GM23338 (cell line): ENCODE results near the gene SHISA4. TPM values are rescaled to one million over a fixed set of nuclear protein-coding genes. Genes with fewer than 3 reads are reported as not detected.

Source experiments
- ATAC-seq: fragments of 200-7000 bp; cut with Tn5 transposase; 3 replicates; pipeline ENCODE4 v1.9.1; 2020
- DNase-seq: peaks from one replicate; pipeline ENCODE4 v3.0.0-alpha.2; 2015; ENCODE audit warnings: low spot score
- H2AFZ ChIP-seq: fragments of 200-600 bp; sonication (generic); 2 replicates; pipeline ENCODE4 v1.8.0; 2016; ENCODE audit warnings: antibody characterized with exemption, mild to moderate bottlenecking, moderate library complexity
- H3F3A ChIP-seq: fragments of 200-600 bp; sonication (generic); replicated peaks from 2 replicates; pipeline ENCODE4 v1.8.0; 2017; ENCODE audit warnings: antibody characterized with exemption, mixed run types, low read depth
- H3K27ac ChIP-seq: fragments of 200-600 bp; sonication (generic); 2 replicates; pipeline ENCODE4 v1.6.1; 2016; ENCODE audit warnings: low read depth
- H3K27me3 ChIP-seq: fragments of 200-600 bp; sonication (generic); 2 replicates; pipeline ENCODE4 v1.8.0; 2016; ENCODE audit warnings: mild to moderate bottlenecking, mixed run types, moderate library complexity; ENCODE audit not compliant: insufficient read depth
- H3K36me3 ChIP-seq: fragments of 200-600 bp; sonication (generic); 2 replicates; pipeline ENCODE4 v1.8.0; 2016; ENCODE audit warnings: mild to moderate bottlenecking; ENCODE audit not compliant: insufficient read depth
- H3K4me1 ChIP-seq: fragments of 200-600 bp; sonication (generic); 2 replicates; pipeline ENCODE4 v1.8.0; 2016; ENCODE audit warnings: mild to moderate bottlenecking, moderate library complexity; ENCODE audit not compliant: insufficient read depth
- H3K4me2 ChIP-seq: fragments of 200-600 bp; sonication (generic); 2 replicates; pipeline ENCODE4 v1.7.1; 2017; ENCODE audit warnings: mixed run types
- H3K4me3 ChIP-seq: fragments of 200-600 bp; sonication (generic); 2 replicates; pipeline ENCODE4 v1.6.1; 2016; ENCODE audit warnings: mixed run types
- H3K79me2 ChIP-seq: fragments of 200-600 bp; sonication (generic); replicated peaks from 2 replicates; pipeline ENCODE4 v1.8.0; 2017; ENCODE audit warnings: mild to moderate bottlenecking; ENCODE audit not compliant: insufficient read depth
- H3K9me2 ChIP-seq: fragments of 200-600 bp; sonication (generic); 2 replicates; pipeline ENCODE4 v1.8.0; 2017; ENCODE audit not compliant: insufficient read depth
- H4K20me1 ChIP-seq: fragments of 200-600 bp; sonication (generic); replicated peaks from 2 replicates; pipeline ENCODE4 v1.8.0; 2017; ENCODE audit warnings: mild to moderate bottlenecking; ENCODE audit not compliant: insufficient read depth
- H3K27ac Mint-ChIP-seq: 2 replicates; pipeline ENCODE4 v1.8.0; 2020; ENCODE audit warnings: inconsistent platforms, mild to moderate bottlenecking, moderate library complexity, mixed read lengths
- H3K27me3 Mint-ChIP-seq: 3 replicates; pipeline ENCODE4 v1.8.0; 2022; ENCODE audit warnings: low read depth, mild to moderate bottlenecking, moderate library complexity, mixed read lengths, inconsistent platforms; ENCODE audit not compliant: insufficient read depth, poor library complexity
- H3K36me3 Mint-ChIP-seq: 3 replicates; pipeline ENCODE4 v1.8.0; 2021; ENCODE audit warnings: low read depth, mild to moderate bottlenecking, inconsistent platforms, moderate library complexity, mixed read lengths
- H3K4me1 Mint-ChIP-seq: 3 replicates; pipeline ENCODE4 v1.8.0; 2020; ENCODE audit warnings: mild to moderate bottlenecking, inconsistent platforms, mixed read lengths
- H3K4me3 Mint-ChIP-seq: 3 replicates; pipeline ENCODE4 v1.8.0; 2021; ENCODE audit warnings: moderate library complexity, mild to moderate bottlenecking, inconsistent platforms, mixed read lengths
- H3K9me3 Mint-ChIP-seq: 3 replicates; pipeline ENCODE4 v1.8.0; 2020; ENCODE audit warnings: moderate library complexity, mild to moderate bottlenecking, inconsistent platforms, mixed read lengths
- CREB1 ChIP-seq: fragments of 250-450 bp; sonication (Bioruptor Pico); IDR thresholded peaks from 2 replicates; pipeline ENCODE4 v1.5.0; 2020; ENCODE audit warnings: low read depth, mild to moderate bottlenecking, moderate library complexity
- EZH2 ChIP-seq: fragments of 200-600 bp; sonication (generic); IDR thresholded peaks from one replicate; pipeline ENCODE4 v1.8.0; 2017; ENCODE audit warnings: antibody characterized with exemption, mild to moderate bottlenecking, low read depth; ENCODE audit not compliant: unreplicated experiment
- EZH2phosphoT487 ChIP-seq: fragments of 200-600 bp; sonication (generic); IDR thresholded peaks from one replicate; pipeline ENCODE4 v1.8.1; 2018; ENCODE audit warnings: antibody characterized with exemption; ENCODE audit not compliant: unreplicated experiment
- JUNB ChIP-seq: IDR thresholded peaks from one replicate; pipeline ENCODE4 v1.6.1; 2016; ENCODE audit warnings: antibody characterized with exemption; ENCODE audit not compliant: unreplicated experiment
- NANOG ChIP-seq: IDR thresholded peaks from 2 replicates; pipeline ENCODE4 v1.6.1; 2016; ENCODE audit warnings: antibody characterized with exemption, borderline replicate concordance
- ZNF331 ChIP-seq: fragments of 250-450 bp; sonication (Bioruptor Pico); IDR thresholded peaks from 2 replicates; pipeline ENCODE4 v1.5.0; 2020; ENCODE audit warnings: low read depth, mild to moderate bottlenecking, moderate library complexity
- ZNF462 ChIP-seq: fragments of 250-450 bp; sonication (Bioruptor Pico); IDR thresholded peaks from 2 replicates; pipeline ENCODE4 v1.5.0; 2020; ENCODE audit warnings: mild to moderate bottlenecking, moderate library complexity
- polyA plus RNA-seq: library from polyadenylated mRNA; unstranded; fragments of >200 nt; fragmentation: Nextera tagmentation; extraction: Ambion mirVana; gene quantifications from 2 replicates; pipeline ENCODE4 v1.2.1, GENCODE V29; 2016
- total RNA-seq: library from RNA; depleted of rRNA; stranded (reverse); fragments of >200 nt; shearing (Covaris generic); gene quantifications from 2 replicates; pipeline ENCODE4 v1.2.3, GENCODE V29; 2014

Gene SHISA4
- total and polyA plus RNA-seq, 2 experiments from 2014 or later: 8.0 to 9.2 TPM

GRCh38 chr1:201887116-201887866, 1.4 kb upstream of the SHISA4 start:
- DNase-seq (no peak), ATAC-seq (no peak)
- Mint-ChIP-seq H3K4me3 (peak overlapping the region; percentile 71; the same call in 1 of the 3 replicates), H3K36me3 (no peaks in the 10 kb centered on the region), H3K9me3 (no peaks in the 10 kb centered on the region; the same call in 2 of the 3 replicates), H3K27me3 (peaks cover 16% of the 10 kb centered on the region), H3K4me1 (peaks cover 20% of the 10 kb centered on the region), H3K27ac (no peak overlapping the region)
- Histone ChIP-seq H3K4me3 (no peak overlapping the region), H3K27me3 (peaks cover 26% of the 10 kb centered on the region), H3K4me2 (no peak overlapping the region), H3K9me2 (no peaks in the 10 kb centered on the region), H3K79me2 (no peaks in the 10 kb centered on the region), H3F3A (0 out of 2 replicates have a peak, but pooled peaks cover 4% of the 10 kb centered on the region), H4K20me1 (no peaks in the 10 kb centered on the region), H3K4me1 (no peaks in the 10 kb centered on the region; the same call in 1 of the 2 replicates), H2AFZ (no peak overlapping the region), H3K36me3 (no peaks in the 10 kb centered on the region), H3K27ac (no peak overlapping the region)
- no peak for TF ChIP-seq EZH2
- no peak for TF ChIP-seq EZH2phosphoT487

- Histone ChIP-seq H4K20me1 (no peaks in the 10 kb centered on the region), H3K9me2 (no peaks in the 10 kb centered on the region), H3K27ac (no peak overlapping the region), H3K36me3 (no peaks in the 10 kb centered on the region), H3K4me2 (peak overlapping the region; percentile 99), H2AFZ (peak overlapping the region; percentile 99), H3K79me2 (no peaks in the 10 kb centered on the region), H3F3A (0 out of 2 replicates have a peak, but pooled peaks cover 4% of the 10 kb centered on the region), H3K4me1 (peaks cover 5% of the 10 kb centered on the region), H3K27me3 (peaks cover 26% of the 10 kb centered on the region), H3K4me3 (peak overlapping the region; percentile 89)
- TF ChIP-seq JUNB: no peak
- TF ChIP-seq NANOG: no peak
- TF ChIP-seq CREB1 (CRISPR knock-in tag): no peak
- no peak for TF ChIP-seq EZH2phosphoT487
- Mint-ChIP-seq H3K27ac (no peak overlapping the region), H3K9me3 (no peaks in the 10 kb centered on the region; the same call in 2 of the 3 replicates), H3K36me3 (no peaks in the 10 kb centered on the region), H3K27me3 (peaks cover 16% of the 10 kb centered on the region), H3K4me3 (peak overlapping the region; percentile 76), H3K4me1 (peaks cover 23% of the 10 kb centered on the region)
- ATAC-seq: peak; percentile 15
- no peak for DNase-seq
Observed at GRCh38 chr1:201889090-201889968, 631 bp downstream of the SHISA4 start.

- no peak overlapping the region for H3K27ac Mint-ChIP-seq
- no peak overlapping the region for H3K4me3 Mint-ChIP-seq
- TF ChIP-seq ZNF331 (CRISPR knock-in tag) (no peak), JUNB (no peak), ZNF462 (no peak)
Observed at GRCh38 chr1:201890223-201890622, 1.5 kb downstream of the SHISA4 start.

More at GRCh38 chr1:201890223-201890622, 1.5 kb downstream of the SHISA4 start:
- Histone ChIP-seq H2AFZ (no peak overlapping the region), H4K20me1 (no peaks in the 10 kb centered on the region), H3K27ac (no peak overlapping the region), H3K4me1 (peaks cover 11% of the 10 kb centered on the region), H3K79me2 (no peaks in the 10 kb centered on the region), H3K36me3 (no peaks in the 10 kb centered on the region), H3K4me3 (no peak overlapping the region), H3F3A (0 out of 2 replicates have a peak, but pooled peaks cover 4% of the 10 kb centered on the region), H3K27me3 (peaks cover 26% of the 10 kb centered on the region), H3K9me2 (no peaks in the 10 kb centered on the region), H3K4me2 (no peak overlapping the region)
- H3K9me3 Mint-ChIP-seq: no peaks in the 10 kb centered on the region; the same call in 2 of the 3 replicates
- ATAC-seq (no peak), DNase-seq (no peak)
- peaks cover 18% of the 10 kb centered on the region for H3K27me3 Mint-ChIP-seq
- no peaks in the 10 kb centered on the region for H3K36me3 Mint-ChIP-seq
- peaks cover 28% of the 10 kb centered on the region for H3K4me1 Mint-ChIP-seq
